CD14-positive monocyte (primary cell): ENCODE data around the gene ITPR1. TPM values are rescaled to one million over a fixed set of nuclear protein-coding genes. Genes with fewer than 3 reads are reported as not detected.

Experiments
- DNase-seq, 3 donors: peaks; one replicate each; pipeline ENCODE4 v3.0.0-alpha.2; 2011 to 2022
- H2AFZ ChIP-seq: 2 replicates; pipeline ENCODE4 v1.6.0; 2012; ENCODE audit warnings: mild to moderate bottlenecking, low read depth, low read length, inconsistent platforms; ENCODE audit not compliant: insufficient read depth, poor library complexity, severe bottlenecking
- H3K27ac ChIP-seq, 2 donors: 1 replicate in 1 of 2; 2 replicates in 1 of 2; pipeline ENCODE4 v1.5.1; 2012 to 2013; ENCODE audit warnings: low read length in 2 of 2, control low read depth in 1 of 2, inconsistent platforms in 1 of 2, low read depth in 1 of 2, mild to moderate bottlenecking in 1 of 2
- H3K27me3 ChIP-seq, 2 donors: one replicate each; pipeline versions ENCODE4 v1.6.0 to v1.6.1; 2011 to 2013; ENCODE audit warnings: low read length in 2 of 2; ENCODE audit not compliant: control insufficient read depth in 2 of 2, insufficient read depth in 2 of 2
- H3K36me3 ChIP-seq, 2 donors: replicated peaks in 1 of 2; 1 replicate in 1 of 2; 2 replicates in 1 of 2; pipeline versions ENCODE4 v1.5.1 to v1.6.1; 2012 to 2013; ENCODE audit warnings: low read length in 2 of 2, control low read depth in 1 of 2, inconsistent platforms in 1 of 2, mild to moderate bottlenecking in 1 of 2; ENCODE audit not compliant: insufficient read depth in 2 of 2, control insufficient read depth in 1 of 2
- H3K4me1 ChIP-seq, 2 donors: 1 replicate in 1 of 2; 2 replicates in 1 of 2; pipeline versions ENCODE4 v1.5.1 to v1.6.1; 2012 to 2013; ENCODE audit warnings: low read length in 2 of 2, control low read depth in 1 of 2, inconsistent platforms in 1 of 2, mild to moderate bottlenecking in 1 of 2, moderate library complexity in 1 of 2; ENCODE audit not compliant: insufficient read depth in 2 of 2, control insufficient read depth in 1 of 2
- H3K4me2 ChIP-seq: replicated peaks from 2 replicates; pipeline ENCODE3; 2012; ENCODE audit warnings: low read length, moderate library complexity, mild to moderate bottlenecking; ENCODE audit not compliant: poor library complexity, severe bottlenecking; ENCODE audit errors: extremely low read depth
- H3K4me3 ChIP-seq, 3 experiments: fragments of 200-600 bp in 1 of 3; sonication (generic) in 1 of 3; replicated peaks in 1 of 3; 1 replicate in 2 of 3; 2 replicates in 1 of 3; pipeline ENCODE4 v1.5.1; 2011 to 2013; ENCODE audit warnings: low read length in 3 of 3, mild to moderate bottlenecking in 3 of 3, control low read depth in 2 of 3, low read depth in 2 of 3, inconsistent platforms in 1 of 3, moderate library complexity in 1 of 3
- H3K79me2 ChIP-seq: 2 replicates; pipeline ENCODE4 v1.6.0; 2012; ENCODE audit warnings: mild to moderate bottlenecking, control low read depth, inconsistent platforms, low read length, moderate library complexity; ENCODE audit not compliant: insufficient read depth
- H3K9ac ChIP-seq: 2 replicates; pipeline ENCODE4 v1.6.0; 2017; ENCODE audit warnings: low read length, mild to moderate bottlenecking; ENCODE audit not compliant: insufficient read depth, poor library complexity, severe bottlenecking
- H3K9me3 ChIP-seq, 2 donors: replicated peaks in 1 of 2; 1 replicate in 1 of 2; 2 replicates in 1 of 2; pipeline versions ENCODE4 v1.5.1 to v1.6.1; 2012 to 2013; ENCODE audit warnings: low read length in 2 of 2, control low read depth in 1 of 2; ENCODE audit not compliant: control insufficient read depth in 1 of 2, insufficient read depth in 1 of 2
- H4K20me1 ChIP-seq: 2 replicates; pipeline ENCODE4 v1.6.0; 2012; ENCODE audit warnings: mild to moderate bottlenecking, low read length, control low read depth, moderate library complexity; ENCODE audit not compliant: insufficient read depth
- H3K27ac Mint-ChIP-seq, 7 donors: one replicate each; pipeline ENCODE4 v1.8.0; 2020; ENCODE audit warnings: mild to moderate bottlenecking in 7 of 7, mixed read lengths in 7 of 7, moderate library complexity in 6 of 7, inconsistent platforms in 2 of 7
- H3K27me3 Mint-ChIP-seq, 3 donors: one replicate each; pipeline ENCODE4 v1.8.0; 2021 to 2022; ENCODE audit warnings: low read depth in 3 of 3, mild to moderate bottlenecking in 3 of 3, mixed read lengths in 3 of 3, moderate library complexity in 3 of 3, inconsistent platforms in 1 of 3
- H3K36me3 Mint-ChIP-seq, 2 donors: one replicate each; pipeline ENCODE4 v1.8.0; 2020; ENCODE audit warnings: mixed read lengths in 2 of 2, inconsistent platforms in 1 of 2, mild to moderate bottlenecking in 1 of 2
- H3K4me1 Mint-ChIP-seq: one replicate; pipeline ENCODE4 v1.8.0; 2020; ENCODE audit warnings: mild to moderate bottlenecking, mixed read lengths
- H3K4me3 Mint-ChIP-seq, 2 donors: one replicate each; pipeline ENCODE4 v1.8.0; 2020; ENCODE audit warnings: mild to moderate bottlenecking in 2 of 2, mixed read lengths in 2 of 2, moderate library complexity in 1 of 2
- H3K9me3 Mint-ChIP-seq, 7 donors: one replicate each; pipeline ENCODE4 v1.8.0; 2020 to 2022; ENCODE audit warnings: mixed read lengths in 7 of 7, mild to moderate bottlenecking in 6 of 7, moderate library complexity in 6 of 7, inconsistent platforms in 2 of 7
- WGBS: methylation state at CpG from one replicate; pipeline ENCODE4 v1.1.5; 2013; ENCODE audit warnings: missing lambda C conversion rate; ENCODE audit not compliant: insufficient coverage; 5-methylcytosine and 5-hydroxymethylcytosine counted together
- intact Hi-C, 2 donors: fragments of 100-400 bp; cut with micrococcal nuclease; formaldehyde crosslinking; loops; one replicate each; pipeline versions ENCODE4 v1.15.0 to v1.15.1; 2023
- polyA plus RNA-seq, 3 donors: library from polyadenylated mRNA; depleted of rRNA in 1 of 3; unstranded in 2 of 3; stranded (reverse) in 1 of 3; fragments of 300-500 nt in 2 of 3; fragments of >200 nt in 1 of 3; fragmentation: Illumina TruSeq in 2 of 3; gene quantifications; 1 replicate in 2 of 3; 2 replicates in 1 of 3; pipeline ENCODE4 v1.2.3, GENCODE V29; 2012 to 2021
- TF ChIP-seq, protein P1 (sequence below): fragments of 200-600 bp; IDR thresholded peaks from one replicate; pipeline ENCODE4 v1.8.0; 2022; ENCODE audit warnings: antibody characterized with exemption, mild to moderate bottlenecking

ITPR1 gene
- polyA plus RNA-seq, 3 donors, result 3.2 to 21.1 (median 7.1) TPM

DNA sequence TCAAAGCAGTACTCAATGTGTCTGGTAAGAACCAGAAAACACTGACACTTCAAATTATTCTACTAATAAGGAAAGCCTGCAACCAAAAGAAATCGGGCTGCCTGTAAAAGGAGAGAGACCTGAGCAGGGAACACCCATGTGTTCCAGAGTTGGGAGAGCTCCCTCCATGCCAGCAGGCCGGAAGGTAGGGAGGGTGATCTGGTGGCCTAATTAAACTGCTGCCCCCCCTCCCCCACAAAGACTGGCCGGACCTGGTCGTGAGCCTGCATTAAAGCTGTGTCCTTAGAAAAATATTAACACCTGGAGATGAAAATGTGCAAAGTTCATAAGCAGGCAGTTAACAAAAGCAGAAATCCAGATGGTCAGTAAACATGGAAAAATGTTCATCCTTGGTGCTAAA, 315.5 kb downstream of the ITPR1 start:
- H3K9ac ChIP-seq, result no peak overlapping the region
- no peak overlapping the region for H3K27ac Mint-ChIP-seq
- no peaks in the 10 kb centered on the region for H4K20me1 ChIP-seq
- H3K9me3 ChIP-seq, result no peaks in the 10 kb centered on the region
- DNase-seq, result no peak
- H3K4me1 ChIP-seq, result no peaks in the 10 kb centered on the region
- H3K79me2 ChIP-seq, result no peaks in the 10 kb centered on the region
- WGBS, result no CpG with 5 or more reads among the region's 4 CpGs
- H3K27ac ChIP-seq, result no peak overlapping the region
- peaks cover 69 to 75% of the 10 kb centered on the region in 2 donors for H3K36me3 Mint-ChIP-seq
- peaks cover 5% of the 10 kb centered on the region for H3K4me1 Mint-ChIP-seq
- H3K27me3 Mint-ChIP-seq, result no peaks in the 10 kb centered on the region
- no peak overlapping the region for H3K4me2 ChIP-seq
- intact Hi-C loops, result no loop called here
- no peak overlapping the region for H3K4me3 ChIP-seq
- H3K4me3 Mint-ChIP-seq, result no peak overlapping the region
- no peak overlapping the region for H2AFZ ChIP-seq
- H3K27me3 ChIP-seq, result no peaks in the 10 kb centered on the region
- no peaks in the 10 kb centered on the region for H3K9me3 Mint-ChIP-seq
- peaks cover 33 to 86% of the 10 kb centered on the region in 2 donors for H3K36me3 ChIP-seq
- TF ChIP-seq, protein P1, sequence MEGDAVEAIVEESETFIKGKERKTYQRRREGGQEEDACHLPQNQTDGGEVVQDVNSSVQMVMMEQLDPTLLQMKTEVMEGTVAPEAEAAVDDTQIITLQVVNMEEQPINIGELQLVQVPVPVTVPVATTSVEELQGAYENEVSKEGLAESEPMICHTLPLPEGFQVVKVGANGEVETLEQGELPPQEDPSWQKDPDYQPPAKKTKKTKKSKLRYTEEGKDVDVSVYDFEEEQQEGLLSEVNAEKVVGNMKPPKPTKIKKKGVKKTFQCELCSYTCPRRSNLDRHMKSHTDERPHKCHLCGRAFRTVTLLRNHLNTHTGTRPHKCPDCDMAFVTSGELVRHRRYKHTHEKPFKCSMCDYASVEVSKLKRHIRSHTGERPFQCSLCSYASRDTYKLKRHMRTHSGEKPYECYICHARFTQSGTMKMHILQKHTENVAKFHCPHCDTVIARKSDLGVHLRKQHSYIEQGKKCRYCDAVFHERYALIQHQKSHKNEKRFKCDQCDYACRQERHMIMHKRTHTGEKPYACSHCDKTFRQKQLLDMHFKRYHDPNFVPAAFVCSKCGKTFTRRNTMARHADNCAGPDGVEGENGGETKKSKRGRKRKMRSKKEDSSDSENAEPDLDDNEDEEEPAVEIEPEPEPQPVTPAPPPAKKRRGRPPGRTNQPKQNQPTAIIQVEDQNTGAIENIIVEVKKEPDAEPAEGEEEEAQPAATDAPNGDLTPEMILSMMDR, result no peak

DNA sequence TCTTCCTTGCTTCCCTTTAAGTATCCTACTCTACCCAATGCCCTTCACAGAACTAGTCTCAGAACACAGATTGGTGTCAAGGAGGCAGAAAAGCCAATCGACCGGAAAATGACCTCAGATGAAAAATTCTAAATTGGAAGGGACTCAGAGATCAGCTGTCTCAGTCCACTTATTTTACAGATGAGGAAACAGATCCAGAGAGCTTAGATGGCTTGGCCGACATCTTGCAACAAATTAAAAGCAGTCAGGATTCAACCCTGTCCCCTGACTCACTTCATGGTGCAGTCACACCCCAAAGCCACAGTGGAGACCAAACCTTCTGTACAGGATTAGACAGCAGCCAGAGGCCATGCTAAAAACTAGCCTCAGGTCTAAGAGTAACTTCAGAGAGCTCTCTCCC, 316.8 kb downstream of the ITPR1 start:
- peaks cover 11% of the 10 kb centered on the region in 2 donors for H3K4me1 ChIP-seq
- Mint-ChIP-seq H3K36me3 (peaks cover 68% of the 10 kb centered on the region in 2 donors), H3K4me1 (peaks cover 17% of the 10 kb centered on the region), H3K4me3 (no peak overlapping the region), H3K9me3 (no peaks in the 10 kb centered on the region), H3K27me3 (no peaks in the 10 kb centered on the region), H3K27ac (no peak overlapping the region)
- no peaks in the 10 kb centered on the region for H3K27me3 ChIP-seq
- H3K4me3 ChIP-seq, result no peak overlapping the region
- no peak for DNase-seq
- H3K27ac ChIP-seq, result no peak overlapping the region
- H2AFZ ChIP-seq, result no peak overlapping the region
- no peaks in the 10 kb centered on the region for H3K79me2 ChIP-seq
- TF ChIP-seq, protein P1, result no peak
- intact Hi-C loops, result loop anchor here in 1 of 2 donors (5.0 kb wide), 1 partner anchor 53 kb away; no protein-coding TSS in a partner anchor
- WGBS, result 100% methylated on average over 2 of the region's 3 CpGs
- no peak overlapping the region for H3K9ac ChIP-seq
- peaks cover 33 to 79% of the 10 kb centered on the region in 2 donors for H3K36me3 ChIP-seq
- H4K20me1 ChIP-seq, result no peaks in the 10 kb centered on the region
- H3K4me2 ChIP-seq, result no peak overlapping the region
- no peaks in the 10 kb centered on the region for H3K9me3 ChIP-seq
